ENCODE results near the gene ATP5F1D. TPM values are rescaled to one million over a fixed set of nuclear protein-coding genes. Genes with fewer than 3 reads are reported as not detected.

ATP5F1D gene
- total and polyA plus RNA-seq, 2 of the 8 experiments (the other 6 are each of a cell fraction or from before 2014, with no cell fraction given), result 174 to 249 TPM

DNA sequence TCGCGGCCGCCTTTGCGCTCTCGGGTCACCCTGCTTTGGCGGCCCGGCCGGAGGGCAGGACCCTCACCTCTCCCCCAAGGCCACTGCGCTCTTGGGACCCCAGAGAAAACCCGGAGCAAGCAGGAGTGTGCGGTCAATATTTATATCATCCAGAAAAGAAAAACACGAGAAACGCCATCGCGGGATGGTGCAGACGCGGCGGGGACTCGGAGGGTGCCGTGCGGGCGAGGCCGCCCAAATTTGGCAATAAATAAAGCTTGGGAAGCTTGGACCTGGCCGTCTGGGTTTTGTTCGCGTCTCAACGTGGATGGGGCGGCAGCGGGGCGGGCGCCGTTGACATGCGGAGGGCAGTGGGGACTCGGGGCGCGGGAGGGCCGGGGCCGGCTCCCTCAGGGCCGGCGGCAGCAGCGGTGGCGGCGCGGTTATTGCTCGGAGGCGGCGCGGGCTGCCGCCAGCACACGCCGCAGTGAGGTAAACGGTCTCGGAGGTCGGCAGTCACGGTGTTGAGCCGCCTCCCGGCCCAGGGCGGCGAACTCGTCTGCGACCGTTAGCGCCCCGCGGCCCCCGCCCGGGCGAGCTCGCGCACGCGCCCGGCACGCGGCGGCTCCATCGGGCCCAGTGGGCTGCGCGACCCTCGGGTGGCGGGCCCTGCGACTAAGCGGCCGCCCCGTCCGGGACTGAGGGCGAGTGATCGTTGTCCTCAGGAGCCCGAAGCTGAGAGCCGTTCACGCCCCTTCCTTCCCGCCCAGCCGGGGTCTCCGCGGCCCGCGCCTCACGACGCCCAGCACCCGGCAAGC lies 13.2 kb upstream of the ATP5F1D start:
- Histone ChIP-seq H4K20me1 (replicated peaks in 1 of 2; ENCODE audit: control insufficient read depth in 1 of 2, insufficient read depth in 2 of 2, low read length in 2 of 2) (peaks cover 8 to 15% of the 10 kb centered on the region in 2 experiments), H3K4me1 (replicated peaks in 1 of 4; ENCODE audit: control insufficient read depth in 3 of 4, insufficient read depth in 4 of 4, low read length in 3 of 4) (peaks cover 0 to 2% (median 0%) of the 10 kb centered on the region in 4 experiments; a peak in 2 of 7 replicates), H3K27ac (ENCODE audit: low read depth, low read length) (no peak overlapping the region), H2BK120ac (replicated peaks; ENCODE audit: low read depth, low read length) (no peak overlapping the region), H4K91ac (replicated peaks; ENCODE audit: insufficient read length, low read length) (no peak overlapping the region), H3K4ac (replicated peaks; ENCODE audit: insufficient read length, low read depth, low read length) (no peak overlapping the region), H3K18ac (ENCODE audit: extremely low read depth, low read length) (no peak overlapping the region), H3K4me3 (ENCODE audit: extremely low read depth in 1 of 4, insufficient read depth in 2 of 4, low read depth in 3 of 4, low read length in 4 of 4) (no peak overlapping the region), H3K23me2 (ENCODE audit: low read depth, low read length) (no peaks in the 10 kb centered on the region), H3K27me3 (replicated peaks in 1 of 4; ENCODE audit: control insufficient read depth in 3 of 4, extremely low read depth in 1 of 4, insufficient read depth in 3 of 4, low read length in 3 of 4) (no peaks in the 10 kb centered on the region), H2BK5ac (ENCODE audit: low read depth, low read length) (no peak overlapping the region), H4K5ac (ENCODE audit: insufficient read length, low read depth, low read length) (no peak overlapping the region), H3K4me2 (ENCODE audit: insufficient read depth in 1 of 2, low read depth in 2 of 2, low read length in 2 of 2) (no peak overlapping the region), H3K36me3 (ENCODE audit: control insufficient read depth in 2 of 4, insufficient read depth in 4 of 4, low read length in 3 of 4) (peaks cover 2 to 65% (median 4%) of the 10 kb centered on the region in 4 experiments; a peak in 6 of 8 replicates), H3K56ac (replicated peaks; ENCODE audit: insufficient read length, low read depth, low read length) (no peak overlapping the region), H3K14ac (ENCODE audit: insufficient read length) (no peak overlapping the region), H2BK12ac (ENCODE audit: low read depth, low read length) (no peak overlapping the region), H2BK20ac (ENCODE audit: low read length) (no peak overlapping the region), H3K9ac (replicated peaks in 1 of 4; ENCODE audit: extremely low read depth in 1 of 4, low read depth in 3 of 4, low read length in 3 of 4) (no peak overlapping the region), H3K79me1 (ENCODE audit: low read depth, low read length) (no peaks in the 10 kb centered on the region; the same call in 1 of the 2 replicates), H3K23ac (ENCODE audit: insufficient read length) (no peak overlapping the region), H2AFZ (ENCODE audit: low read length) (no peak overlapping the region), H3K9me3 (ENCODE audit: insufficient read depth in 2 of 2, low read depth in 1 of 2, low read length in 1 of 2) (no peaks in the 10 kb centered on the region), H2BK15ac (ENCODE audit: low read length) (no peak overlapping the region), H3K79me2 (ENCODE audit: control insufficient read depth in 1 of 2, insufficient read depth in 2 of 2, low read length in 2 of 2) (no peaks in the 10 kb centered on the region), H4K8ac (ENCODE audit: extremely low read depth, insufficient read depth, low read length) (peak overlapping the region; percentile 51; the same call in 1 of the 2 replicates), H2AK5ac (ENCODE audit: low read depth, low read length) (no peak overlapping the region)
- ChIA-PET POLR2A (ENCODE audit: partially characterized antibody) (interaction anchor here (1.0 to 2.4 kb wide), 15 partner anchors 8 to 292 kb away, joined by 3 to 16 read pairs (median 4); partner anchors contain the start of genes ATP5F1D, CBARP and CIRBP), CTCF (ENCODE audit: partially characterized antibody) (interaction anchor here (1.7 kb wide), 1 partner anchor 8 kb away, joined by 6 read pairs; no protein-coding TSS in a partner anchor)
- DNase-seq (ENCODE audit: low read depth in 1 of 2, low spot score in 2 of 2) (no peak), FAIRE-seq (no peak)
- 96% methylated on average over 63 of the region's 100 CpGs; no CpG with 5 or more reads in 1 of the 2 experiments for WGBS, 2 experiments (ENCODE audit: extremely low coverage in 1 of 2, insufficient coverage in 1 of 2, insufficient read length in 1 of 2, insufficient replicate concordance in 2 of 2, low coverage in 1 of 2, low lambda C conversion rate in 2 of 2, missing lambda C conversion rate in 1 of 2)
- no peak for TF ChIP-seq RNF2 (IDR thresholded peaks at IDR 0.05; ENCODE audit: borderline replicate concordance, low read depth, low read length, missing control alignments, poor library complexity, severe bottlenecking)
- 0 out of 2 replicates have a peak, but pooled peaks have one; percentile 10 for TF ChIP-seq GABPA (IDR thresholded peaks at IDR 0.05; ENCODE audit: borderline replicate concordance, insufficient read depth, low read length)
- 0 out of 2 replicates have a peak, but pooled peaks have one; percentile 21 for TF ChIP-seq SRF (IDR thresholded peaks at IDR 0.05; ENCODE audit: low read depth, low read length)

Data from H1 (cell line).